Natural killer cell (primary cell): Measurements from ENCODE around the gene KIAA1671. TPM values are rescaled to one million over a fixed set of nuclear protein-coding genes. Genes with fewer than 3 reads are reported as not detected.

Experiments
- ATAC-seq, 3 donors: fragments of 150-1000 bp in 2 of 3; fragments of 200-7000 bp in 1 of 3; cut with Tn5 transposase; 1 replicate in 1 of 3; 2 replicates in 2 of 3; pipeline ENCODE4 v1.10.0; 2021; ENCODE audit warnings: mild to moderate bottlenecking in 2 of 3, moderate library complexity in 2 of 3
- DNase-seq, 2 donors: peaks; one replicate each; pipeline versions ENCODE4 v3.0.0 to v3.0.0-alpha.2; 2013 to 2021; ENCODE audit warnings: mixed read lengths in 1 of 2
- H3K27ac ChIP-seq: one replicate; pipeline ENCODE4 v1.5.1; 2013; ENCODE audit warnings: mild to moderate bottlenecking, low read length
- H3K27me3 ChIP-seq: one replicate; pipeline ENCODE4 v1.6.1; 2013; ENCODE audit warnings: low read length; ENCODE audit not compliant: control insufficient read depth, insufficient read depth
- H3K36me3 ChIP-seq: one replicate; pipeline ENCODE4 v1.6.1; 2013; ENCODE audit warnings: low read length; ENCODE audit not compliant: control insufficient read depth, insufficient read depth
- H3K4me1 ChIP-seq: one replicate; pipeline ENCODE4 v1.6.1; 2013; ENCODE audit warnings: low read length; ENCODE audit not compliant: control insufficient read depth, insufficient read depth
- H3K4me3 ChIP-seq: one replicate; pipeline ENCODE4 v1.5.1; 2013; ENCODE audit warnings: low read length
- H3K9me3 ChIP-seq: one replicate; pipeline ENCODE4 v1.6.1; 2013; ENCODE audit warnings: low read length; ENCODE audit not compliant: control insufficient read depth, insufficient read depth
- H3K27ac Mint-ChIP-seq, 2 donors: one replicate each; pipeline ENCODE4 v1.8.0; 2022; ENCODE audit warnings: mild to moderate bottlenecking in 2 of 2, mixed read lengths in 2 of 2, moderate library complexity in 1 of 2
- H3K27me3 Mint-ChIP-seq, 2 donors: one replicate each; pipeline ENCODE4 v1.8.0; 2022; ENCODE audit warnings: low read depth in 2 of 2, mixed read lengths in 2 of 2
- H3K36me3 Mint-ChIP-seq: one replicate; pipeline ENCODE4 v1.8.0; 2022; ENCODE audit warnings: mixed read lengths
- H3K4me1 Mint-ChIP-seq, 2 donors: one replicate each; pipeline ENCODE4 v1.8.0; 2022; ENCODE audit warnings: mixed read lengths in 2 of 2
- H3K4me3 Mint-ChIP-seq: one replicate; pipeline ENCODE4 v1.8.0; 2022; ENCODE audit warnings: mild to moderate bottlenecking, moderate library complexity, mixed read lengths
- H3K9me3 Mint-ChIP-seq, 2 donors: one replicate each; pipeline ENCODE4 v1.8.0; 2022; ENCODE audit warnings: mixed read lengths in 2 of 2
- CTCF ChIP-seq: fragments of 200-600 bp; IDR thresholded peaks from one replicate; pipeline ENCODE4 v1.8.0; 2022; ENCODE audit warnings: antibody characterized with exemption
- WGBS: methylation state at CpG from one replicate; pipeline ENCODE4 v1.1.7; 2013; ENCODE audit warnings: missing lambda C conversion rate; ENCODE audit not compliant: insufficient coverage; 5-methylcytosine and 5-hydroxymethylcytosine counted together
- intact Hi-C: fragments of 100-400 bp; cut with micrococcal nuclease; formaldehyde crosslinking; loops from one replicate; pipeline ENCODE4 v1.14.2; 2022
- total RNA-seq, 4 donors: library from RNA; stranded (reverse); fragments of 120-200 nt in 1 of 4; gene quantifications; one replicate each; pipeline versions ENCODE4 v1.2.3 to v1.2.4, GENCODE V29; 2013 to 2022

KIAA1671 gene
- total RNA-seq, 3 donors from 2014 or later (not counting 1 experiment from before 2014, with no cell fraction given) = 3.6 to 24.0 (median 7.3) TPM

GRCh38 chr22:25051073-25051472, 98.6 kb downstream of the KIAA1671 start:
- H3K4me1 Mint-ChIP-seq = peaks cover 15% of the 10 kb centered on the region in 2 donors
- 94% methylated on average over 2 of the region's 2 CpGs for WGBS
- no peak for TF ChIP-seq CTCF
- ATAC-seq = no peak
- H3K36me3 ChIP-seq = no peaks in the 10 kb centered on the region
- peaks cover 6% of the 10 kb centered on the region for H3K9me3 ChIP-seq
- H3K4me3 Mint-ChIP-seq = no peak overlapping the region
- peaks cover 21% of the 10 kb centered on the region for H3K4me1 ChIP-seq
- peaks cover 8 to 20% of the 10 kb centered on the region in 2 donors for H3K27me3 Mint-ChIP-seq
- H3K27ac Mint-ChIP-seq = no peak overlapping the region
- peaks cover 2 to 3% of the 10 kb centered on the region in 2 donors for H3K9me3 Mint-ChIP-seq
- H3K27me3 ChIP-seq = no peaks in the 10 kb centered on the region
- H3K27ac ChIP-seq = no peak overlapping the region
- H3K36me3 Mint-ChIP-seq = no peaks in the 10 kb centered on the region
- DNase-seq = peak in 1 of 2 donors; percentile 43
- intact Hi-C loops = no loop called here
- no peak overlapping the region for H3K4me3 ChIP-seq

DNA sequence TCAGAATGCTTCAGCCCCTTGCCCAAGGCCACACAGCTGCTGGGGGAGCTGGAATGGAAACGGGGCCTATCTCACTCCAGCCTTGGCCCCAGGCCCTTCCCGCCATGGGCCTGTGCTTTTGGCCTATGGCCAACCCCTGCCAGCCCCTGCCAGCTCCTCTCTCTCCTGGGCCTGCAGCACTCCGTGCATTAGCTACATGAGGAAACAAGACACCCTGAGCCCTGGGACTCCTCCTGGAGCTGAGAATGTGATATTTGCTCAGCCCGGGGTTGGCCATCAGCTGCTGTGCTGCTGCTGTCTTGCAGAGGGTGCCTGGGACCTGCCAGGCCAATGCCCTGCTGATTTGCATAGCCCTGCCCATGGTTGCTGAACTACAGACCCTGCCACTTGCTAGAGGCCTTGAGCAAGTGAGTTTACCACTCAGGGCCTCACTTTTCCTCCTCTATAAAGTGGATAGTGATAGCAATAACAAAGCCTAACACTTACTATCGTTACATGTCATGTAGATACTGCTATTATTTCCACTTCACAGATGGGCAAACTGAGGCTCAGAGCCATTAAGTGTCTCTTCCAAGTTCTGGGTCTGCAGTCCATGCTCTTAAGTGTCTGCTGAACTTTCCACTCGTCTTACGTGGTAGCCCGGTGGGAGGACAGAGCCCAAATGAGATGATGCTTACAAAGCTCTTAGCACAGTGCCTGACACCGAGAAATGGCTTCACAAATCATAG, 99.6 kb downstream of the KIAA1671 start:
- Histone ChIP-seq H3K4me1 (peaks cover 24% of the 10 kb centered on the region), H3K27me3 (no peaks in the 10 kb centered on the region), H3K4me3 (no peak overlapping the region), H3K27ac (no peak overlapping the region), H3K9me3 (peaks cover 6% of the 10 kb centered on the region), H3K36me3 (no peaks in the 10 kb centered on the region)
- ATAC-seq (no peak), DNase-seq (no peak)
- Mint-ChIP-seq H3K9me3 (peaks cover 2 to 3% of the 10 kb centered on the region in 2 donors), H3K4me3 (no peak overlapping the region), H3K36me3 (no peaks in the 10 kb centered on the region), H3K27ac (no peak overlapping the region), H3K27me3 (peaks cover 8 to 20% of the 10 kb centered on the region in 2 donors), H3K4me1 (peaks cover 20% of the 10 kb centered on the region in 2 donors)
- WGBS = 89% methylated on average over 8 of the region's 9 CpGs
- TF ChIP-seq CTCF = no peak
- intact Hi-C loops = no loop called here

DNA sequence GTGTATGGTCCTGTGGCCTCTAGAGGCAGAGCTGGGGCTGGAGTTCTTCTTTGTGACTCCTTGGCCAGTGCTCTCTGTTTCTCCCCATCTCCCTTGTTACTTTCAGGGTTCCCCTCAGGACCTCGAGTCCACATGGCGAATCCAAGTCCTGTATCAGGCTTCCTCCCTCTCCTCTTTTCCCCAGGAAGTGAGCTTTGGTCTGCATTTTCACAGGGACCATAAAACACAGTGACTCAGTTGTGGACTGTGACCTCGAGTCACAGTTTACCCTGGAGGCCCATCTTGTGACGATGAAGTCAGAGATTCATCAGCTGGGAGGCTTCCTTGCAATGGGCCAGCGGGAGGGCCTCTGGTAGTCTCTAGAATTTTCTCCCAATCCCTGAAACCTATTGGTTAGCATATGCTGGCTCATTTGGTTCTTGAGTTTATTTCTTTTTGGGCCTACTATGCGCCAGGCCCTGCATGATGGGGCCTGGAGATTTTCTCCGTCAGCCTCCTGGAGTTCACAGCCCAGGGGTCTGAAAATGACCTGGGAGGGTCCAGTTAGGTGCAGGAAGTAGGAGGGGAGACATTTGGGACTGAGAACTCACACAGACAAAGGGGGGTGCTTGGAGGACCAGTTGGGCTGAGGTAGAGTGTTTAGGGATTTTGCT, 100.8 kb downstream of the KIAA1671 start:
- Mint-ChIP-seq H3K27ac (peak overlapping the region in 1 of 2 donors; percentile 24), H3K4me1 (peaks cover 21 to 24% of the 10 kb centered on the region in 2 donors), H3K4me3 (no peak overlapping the region), H3K36me3 (no peaks in the 10 kb centered on the region), H3K27me3 (peaks cover 2 to 12% of the 10 kb centered on the region in 2 donors), H3K9me3 (peaks cover 2 to 3% of the 10 kb centered on the region in 2 donors)
- 91% methylated on average over 7 of the region's 7 CpGs for WGBS
- Histone ChIP-seq H3K9me3 (peaks cover 6% of the 10 kb centered on the region), H3K36me3 (no peaks in the 10 kb centered on the region), H3K27me3 (no peaks in the 10 kb centered on the region), H3K4me1 (peaks cover 27% of the 10 kb centered on the region), H3K27ac (no peak overlapping the region), H3K4me3 (no peak overlapping the region)
- no peak for DNase-seq
- intact Hi-C loops = no loop called here
- TF ChIP-seq CTCF = no peak
- no peak for ATAC-seq
